Mucosa of descending colon (tissue), 3 donors: Measurements from ENCODE around the gene DOCK4. TPM values are rescaled to one million over a fixed set of nuclear protein-coding genes. Genes with fewer than 3 reads are reported as not detected.

Experiments used
- ATAC-seq: fragments of 200-7000 bp; cut with Tn5 transposase; one replicate; pipeline ENCODE4 v1.9.1; 2020; ENCODE audit warnings: mild to moderate bottlenecking, moderate library complexity
- DNase-seq, 3 donors: peaks; one replicate each; pipeline ENCODE4 v3.0.0-alpha.2; 2020
- H3K36me3 ChIP-seq: fragments of 200-600 bp; one replicate; pipeline ENCODE4 v1.8.0; 2021; ENCODE audit warnings: low read depth, mild to moderate bottlenecking
- H3K4me1 ChIP-seq: fragments of 200-600 bp; one replicate; pipeline ENCODE4 v1.8.0; 2021; ENCODE audit warnings: low read depth, mild to moderate bottlenecking
- H3K4me3 ChIP-seq: fragments of 200-600 bp; one replicate; pipeline ENCODE4 v1.8.0; 2021; ENCODE audit warnings: mild to moderate bottlenecking
- H3K9me3 ChIP-seq: fragments of 200-600 bp; one replicate; pipeline ENCODE4 v1.8.0; 2021; ENCODE audit warnings: mild to moderate bottlenecking
- intact Hi-C, 2 donors: fragments of 100-400 bp; cut with DNase I in 1 of 2; cut with micrococcal nuclease in 1 of 2; formaldehyde crosslinking; loops; one replicate each; pipeline versions ENCODE4 v1.11.0 to v1.11.1; 2022; cut with DNase I, micrococcal nuclease
- total RNA-seq, 3 donors: library from RNA; stranded (reverse); fragmentation: NEBNext Ultra II Directional in 2 of 3; extraction: Animal tissue kit (Norgen Biotek cat#: 25700) in 2 of 3; gene quantifications; one replicate each; pipeline versions ENCODE4 v1.2.1 to v1.2.4, GENCODE V29; 2021 to 2023
- TF ChIP-seq, protein P1 (sequence below): fragments of 200-600 bp; IDR thresholded peaks from one replicate; pipeline ENCODE4 v1.8.0; 2022; ENCODE audit warnings: antibody characterized with exemption, mild to moderate bottlenecking
- donor health status: DM: no; HTN: no; CAD: no; lungs with moderate emphysema.
- donor health status: DM: no; HTN: no; CAD: no.
- donor health status: DM: no; HTN: yes; CAD: no.

Gene DOCK4
- total RNA-seq, 3 donors from 2014 or later, result 9.2 to 18.4 (median 12.7) TPM

- no peaks in the 10 kb centered on the region for H3K9me3 ChIP-seq
- intact Hi-C loops, result no loop called here
- DNase-seq (peak; percentile 69 to 75 (median 74)), ATAC-seq (peak; percentile 56)
- peak overlapping the region; percentile 94 for H3K4me3 ChIP-seq
- TF ChIP-seq, protein P1, sequence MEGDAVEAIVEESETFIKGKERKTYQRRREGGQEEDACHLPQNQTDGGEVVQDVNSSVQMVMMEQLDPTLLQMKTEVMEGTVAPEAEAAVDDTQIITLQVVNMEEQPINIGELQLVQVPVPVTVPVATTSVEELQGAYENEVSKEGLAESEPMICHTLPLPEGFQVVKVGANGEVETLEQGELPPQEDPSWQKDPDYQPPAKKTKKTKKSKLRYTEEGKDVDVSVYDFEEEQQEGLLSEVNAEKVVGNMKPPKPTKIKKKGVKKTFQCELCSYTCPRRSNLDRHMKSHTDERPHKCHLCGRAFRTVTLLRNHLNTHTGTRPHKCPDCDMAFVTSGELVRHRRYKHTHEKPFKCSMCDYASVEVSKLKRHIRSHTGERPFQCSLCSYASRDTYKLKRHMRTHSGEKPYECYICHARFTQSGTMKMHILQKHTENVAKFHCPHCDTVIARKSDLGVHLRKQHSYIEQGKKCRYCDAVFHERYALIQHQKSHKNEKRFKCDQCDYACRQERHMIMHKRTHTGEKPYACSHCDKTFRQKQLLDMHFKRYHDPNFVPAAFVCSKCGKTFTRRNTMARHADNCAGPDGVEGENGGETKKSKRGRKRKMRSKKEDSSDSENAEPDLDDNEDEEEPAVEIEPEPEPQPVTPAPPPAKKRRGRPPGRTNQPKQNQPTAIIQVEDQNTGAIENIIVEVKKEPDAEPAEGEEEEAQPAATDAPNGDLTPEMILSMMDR, result no peak
- no peaks in the 10 kb centered on the region for H3K36me3 ChIP-seq
- H3K4me1 ChIP-seq, result peaks cover 9% of the 10 kb centered on the region
Measured at GRCh38 chr7:112205343-112206237, 609 bp downstream of the DOCK4 start.

DNA sequence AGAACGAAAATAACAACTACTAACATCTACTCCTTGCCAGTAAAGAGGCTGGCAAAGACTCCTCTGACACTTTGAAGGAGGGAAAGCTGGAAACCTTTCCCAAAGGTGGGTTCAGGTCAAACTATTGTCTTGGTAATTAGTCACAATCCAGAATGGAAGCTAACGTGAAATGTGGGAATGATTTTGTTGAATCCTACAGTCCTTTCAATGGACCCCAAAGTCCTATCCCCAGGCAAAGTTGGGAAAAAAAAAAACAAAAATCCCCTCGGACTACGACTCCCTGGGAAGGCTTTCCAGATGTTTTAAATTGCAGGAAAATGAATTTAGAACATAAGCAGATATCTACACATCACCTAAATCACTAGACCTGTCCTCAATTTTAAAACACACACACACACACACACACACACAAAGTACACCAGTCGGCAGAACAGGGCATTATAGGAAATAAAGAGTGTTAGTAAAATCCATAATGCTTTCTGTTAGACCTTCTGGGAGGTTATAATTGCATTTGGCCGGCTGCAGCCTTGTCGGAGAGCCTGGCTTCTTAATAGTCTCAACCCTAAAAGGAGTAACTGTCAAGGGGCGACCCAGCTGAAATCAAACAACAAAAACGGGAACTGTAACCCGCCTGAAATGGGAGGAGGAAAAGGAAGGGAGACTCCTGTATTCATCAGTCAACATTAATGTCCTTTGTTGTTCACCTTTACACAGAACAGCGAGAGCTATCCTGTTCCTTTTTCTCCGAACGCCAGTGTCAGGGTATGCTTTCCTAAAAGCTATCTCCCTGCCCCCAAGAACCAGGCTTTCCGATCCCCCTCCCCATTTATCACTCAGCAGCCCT lies 1.5 kb downstream of the DOCK4 start:
- TF ChIP-seq, protein P1, result no peak
- H3K4me3 ChIP-seq, result peak overlapping the region; percentile 94
- intact Hi-C loops, result no loop called here
- H3K9me3 ChIP-seq, result no peaks in the 10 kb centered on the region
- ATAC-seq, result no peak
- DNase-seq, result no peak
- H3K4me1 ChIP-seq, result peaks cover 9% of the 10 kb centered on the region
- H3K36me3 ChIP-seq, result no peaks in the 10 kb centered on the region

GRCh38 chr7:112203365-112203739 lies 2.8 kb downstream of the DOCK4 start:
- Histone ChIP-seq H3K9me3 (no peaks in the 10 kb centered on the region), H3K4me3 (no peak overlapping the region), H3K4me1 (peaks cover 9% of the 10 kb centered on the region), H3K36me3 (no peaks in the 10 kb centered on the region)
- no peak for DNase-seq
- no peak for ATAC-seq
- intact Hi-C loops, result no loop called here
- TF ChIP-seq, protein P1, result no peak

DNA sequence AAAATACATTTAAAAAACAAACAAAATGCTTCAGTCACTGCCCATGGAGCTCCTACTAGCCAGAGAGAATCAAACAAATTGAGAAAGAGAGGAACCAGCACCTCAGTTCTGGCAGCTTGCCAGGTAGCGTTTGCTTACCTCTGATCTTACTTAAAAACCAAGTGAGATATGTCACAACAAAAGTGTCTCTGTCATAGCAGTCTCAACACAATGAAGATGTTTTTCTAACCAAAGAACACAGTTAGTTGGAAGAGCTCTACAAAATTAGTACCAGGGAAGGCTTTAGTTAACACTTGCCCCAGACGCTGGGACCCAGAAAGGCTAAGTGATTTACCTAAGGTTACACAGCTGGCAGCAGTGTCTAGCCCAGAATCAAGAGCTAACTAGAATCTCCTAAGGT lies 3.4 kb downstream of the DOCK4 start:
- TF ChIP-seq, protein P1, result no peak
- no peaks in the 10 kb centered on the region for H3K36me3 ChIP-seq
- H3K4me1 ChIP-seq, result peaks cover 9% of the 10 kb centered on the region
- no peak for ATAC-seq
- H3K9me3 ChIP-seq, result no peaks in the 10 kb centered on the region
- peak in 1 of 3 donors; percentile 27 for DNase-seq
- intact Hi-C loops, result no loop called here
- H3K4me3 ChIP-seq, result no peak overlapping the region

GRCh38 chr7:112201839-112202238 lies 4.4 kb downstream of the DOCK4 start:
- no peaks in the 10 kb centered on the region for H3K36me3 ChIP-seq
- H3K4me1 ChIP-seq, result peaks cover 3% of the 10 kb centered on the region
- DNase-seq (no peak), ATAC-seq (no peak)
- H3K9me3 ChIP-seq, result no peaks in the 10 kb centered on the region
- H3K4me3 ChIP-seq, result no peak overlapping the region
- intact Hi-C loops, result no loop called here
- TF ChIP-seq, protein P1, result no peak
